ENCODE measurements around the gene LNP1.

GRCh38 chr3:100443690-100444089, 42.4 kb downstream of the LNP1 start:
- TF ChIP-seq, protein P1, sequence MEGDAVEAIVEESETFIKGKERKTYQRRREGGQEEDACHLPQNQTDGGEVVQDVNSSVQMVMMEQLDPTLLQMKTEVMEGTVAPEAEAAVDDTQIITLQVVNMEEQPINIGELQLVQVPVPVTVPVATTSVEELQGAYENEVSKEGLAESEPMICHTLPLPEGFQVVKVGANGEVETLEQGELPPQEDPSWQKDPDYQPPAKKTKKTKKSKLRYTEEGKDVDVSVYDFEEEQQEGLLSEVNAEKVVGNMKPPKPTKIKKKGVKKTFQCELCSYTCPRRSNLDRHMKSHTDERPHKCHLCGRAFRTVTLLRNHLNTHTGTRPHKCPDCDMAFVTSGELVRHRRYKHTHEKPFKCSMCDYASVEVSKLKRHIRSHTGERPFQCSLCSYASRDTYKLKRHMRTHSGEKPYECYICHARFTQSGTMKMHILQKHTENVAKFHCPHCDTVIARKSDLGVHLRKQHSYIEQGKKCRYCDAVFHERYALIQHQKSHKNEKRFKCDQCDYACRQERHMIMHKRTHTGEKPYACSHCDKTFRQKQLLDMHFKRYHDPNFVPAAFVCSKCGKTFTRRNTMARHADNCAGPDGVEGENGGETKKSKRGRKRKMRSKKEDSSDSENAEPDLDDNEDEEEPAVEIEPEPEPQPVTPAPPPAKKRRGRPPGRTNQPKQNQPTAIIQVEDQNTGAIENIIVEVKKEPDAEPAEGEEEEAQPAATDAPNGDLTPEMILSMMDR (IDR thresholded peaks at IDR 0.05; ENCODE audit: insufficient read depth, low read length) = no peak
- TF ChIP-seq REST (IDR thresholded peaks at IDR 0.05; ENCODE audit: insufficient replicate concordance, low read depth) = no peak

All from HL-60 (cell line).